ENCODE data around the gene TSSK6. TPM values are rescaled to one million over a fixed set of nuclear protein-coding genes. Genes with fewer than 3 reads are reported as not detected.

TSSK6 gene
- total RNA-seq, 2 experiments from 2014 or later, result 5.8 to 6.5 TPM

- DNase-seq, result peak; percentile 25
- ATAC-seq (ENCODE audit: low read depth), result no peak
- Mint-ChIP-seq H3K36me3 (no peaks in the 10 kb centered on the region), H3K4me3 (no peak overlapping the region), H3K9me3 (no peaks in the 10 kb centered on the region), H3K4me1 (peaks cover 3% of the 10 kb centered on the region), H3K27ac (no peak overlapping the region), H3K27me3 (no peaks in the 10 kb centered on the region)
- POLR2A ChIA-PET, result interaction anchor here (0.5 to 1.1 kb wide), 4 partner anchors 75 to 117 kb away, joined by 3 to 8 read pairs (median 4); partner anchors contain the start of gene GMIP
These were observed 35.9 kb upstream of the TSSK6 start for GRCh38 chr19:19550972-19551852.

- POLR2A ChIA-PET, result interaction anchor here (0.5 to 1.1 kb wide), 3 partner anchors 18 to 117 kb away, joined by 3 to 8 read pairs (median 3); no protein-coding TSS in a partner anchor
- no peaks in the 10 kb centered on the region for H3K27me3 Mint-ChIP-seq
These were observed 35.2 kb upstream of the TSSK6 start for GRCh38 chr19:19550485-19550929.

GRCh38 chr19:19549804-19550464 is 34.6 kb upstream of the TSSK6 start:
- H3K4me1 Mint-ChIP-seq, result peaks cover 3% of the 10 kb centered on the region
- ATAC-seq (ENCODE audit: low read depth), result no peak
- DNase-seq, result peak; percentile 27
- H3K36me3 Mint-ChIP-seq, result no peaks in the 10 kb centered on the region
- POLR2A ChIA-PET, result interaction anchor here (0.5 kb wide), 1 partner anchor 18 kb away, joined by 3 read pairs; no protein-coding TSS in a partner anchor
- H3K4me3 Mint-ChIP-seq, result no peak overlapping the region
- no peaks in the 10 kb centered on the region for H3K27me3 Mint-ChIP-seq
- H3K27ac Mint-ChIP-seq, result no peak overlapping the region
- no peaks in the 10 kb centered on the region for H3K9me3 Mint-ChIP-seq

More at GRCh38 chr19:19550485-19550929, 35.2 kb upstream of the TSSK6 start:
- Mint-ChIP-seq H3K27ac (no peak overlapping the region), H3K4me1 (peaks cover 3% of the 10 kb centered on the region), H3K4me3 (no peak overlapping the region), H3K9me3 (no peaks in the 10 kb centered on the region), H3K36me3 (no peaks in the 10 kb centered on the region)
- peak; percentile 20 for DNase-seq
- ATAC-seq (ENCODE audit: low read depth), result no peak

GRCh38 chr19:19548915-19549759 is 33.8 kb upstream of the TSSK6 start:
- H3K36me3 Mint-ChIP-seq, result no peaks in the 10 kb centered on the region
- no peaks in the 10 kb centered on the region for H3K9me3 Mint-ChIP-seq
- POLR2A ChIA-PET, result no interaction called here
- H3K27me3 Mint-ChIP-seq, result no peaks in the 10 kb centered on the region
- no peak for ATAC-seq (ENCODE audit: low read depth)
- H3K4me1 Mint-ChIP-seq, result no peaks in the 10 kb centered on the region
- no peak overlapping the region for H3K4me3 Mint-ChIP-seq
- peak; percentile 30 for DNase-seq
- H3K27ac Mint-ChIP-seq, result no peak overlapping the region

GRCh38 chr19:19547674-19548336 is 32.5 kb upstream of the TSSK6 start:
- POLR2A ChIA-PET, result interaction anchor here (0.8 kb wide), 1 partner anchor 10 kb away, joined by 3 read pairs; no protein-coding TSS in a partner anchor
- Mint-ChIP-seq H3K9me3 (no peaks in the 10 kb centered on the region), H3K4me3 (no peak overlapping the region)

GRCh38 chr19:19546751-19547162 is 31.4 kb upstream of the TSSK6 start:
- no peaks in the 10 kb centered on the region for H3K36me3 Mint-ChIP-seq
- POLR2A ChIA-PET, result interaction anchor here (1.1 kb wide), 1 partner anchor 319 kb away, joined by 3 read pairs; the partner anchor contains the start of gene ZNF253
- no peak overlapping the region for H3K27ac Mint-ChIP-seq
- no peaks in the 10 kb centered on the region for H3K27me3 Mint-ChIP-seq
- ATAC-seq (ENCODE audit: low read depth) (no peak), DNase-seq (peak; percentile 28)
- H3K9me3 Mint-ChIP-seq, result no peaks in the 10 kb centered on the region
- H3K4me1 Mint-ChIP-seq, result peaks cover 8% of the 10 kb centered on the region
- H3K4me3 Mint-ChIP-seq, result no peak overlapping the region

More at GRCh38 chr19:19547674-19548336, 32.5 kb upstream of the TSSK6 start:
- ATAC-seq (ENCODE audit: low read depth), result no peak
- no peaks in the 10 kb centered on the region for H3K4me1 Mint-ChIP-seq
- H3K27ac Mint-ChIP-seq, result no peak overlapping the region
- H3K36me3 Mint-ChIP-seq, result no peaks in the 10 kb centered on the region
- H3K27me3 Mint-ChIP-seq, result no peaks in the 10 kb centered on the region
- peak; percentile 25 for DNase-seq

GRCh38 chr19:19545707-19546106 is 30.4 kb upstream of the TSSK6 start:
- Mint-ChIP-seq H3K36me3 (no peaks in the 10 kb centered on the region), H3K9me3 (no peaks in the 10 kb centered on the region), H3K4me1 (peaks cover 11% of the 10 kb centered on the region), H3K4me3 (no peak overlapping the region), H3K27me3 (no peaks in the 10 kb centered on the region), H3K27ac (no peak overlapping the region)
- POLR2A ChIA-PET, result no interaction called here
- no peak for ATAC-seq (ENCODE audit: low read depth)
- DNase-seq, result peak; percentile 19

GRCh38 chr19:19544954-19545591 is 29.7 kb upstream of the TSSK6 start:
- DNase-seq (peak; percentile 28), ATAC-seq (ENCODE audit: low read depth) (no peak)
- no peak overlapping the region for H3K4me3 Mint-ChIP-seq
- H3K9me3 Mint-ChIP-seq, result no peaks in the 10 kb centered on the region
- H3K27ac Mint-ChIP-seq, result no peak overlapping the region
- no peaks in the 10 kb centered on the region for H3K36me3 Mint-ChIP-seq
- H3K27me3 Mint-ChIP-seq, result no peaks in the 10 kb centered on the region
- peaks cover 13% of the 10 kb centered on the region for H3K4me1 Mint-ChIP-seq
- POLR2A ChIA-PET, result no interaction called here

- ATAC-seq (ENCODE audit: low read depth), result no peak
- Mint-ChIP-seq H3K27me3 (peaks cover 3% of the 10 kb centered on the region), H3K9me3 (no peaks in the 10 kb centered on the region), H3K36me3 (no peaks in the 10 kb centered on the region), H3K27ac (no peak overlapping the region), H3K4me3 (no peak overlapping the region), H3K4me1 (peaks cover 13% of the 10 kb centered on the region)
- DNase-seq, result peak; percentile 29
- POLR2A ChIA-PET, result no interaction called here
These were observed 29.1 kb upstream of the TSSK6 start for GRCh38 chr19:19544257-19544953.

GRCh38 chr19:19543640-19544039 is 28.3 kb upstream of the TSSK6 start:
- ATAC-seq (ENCODE audit: low read depth) (no peak), DNase-seq (peak; percentile 34)
- Mint-ChIP-seq H3K4me1 (peaks cover 17% of the 10 kb centered on the region), H3K4me3 (no peak overlapping the region), H3K27me3 (peaks cover 11% of the 10 kb centered on the region), H3K27ac (peak overlapping the region; percentile 4), H3K9me3 (no peaks in the 10 kb centered on the region), H3K36me3 (no peaks in the 10 kb centered on the region)
- POLR2A ChIA-PET, result no interaction called here

GRCh38 chr19:19543101-19543500 is 27.8 kb upstream of the TSSK6 start:
- H3K36me3 Mint-ChIP-seq, result no peaks in the 10 kb centered on the region
- DNase-seq (peak; percentile 25), ATAC-seq (ENCODE audit: low read depth) (no peak)
- H3K4me1 Mint-ChIP-seq, result peaks cover 19% of the 10 kb centered on the region
- no peak overlapping the region for H3K4me3 Mint-ChIP-seq
- no peaks in the 10 kb centered on the region for H3K9me3 Mint-ChIP-seq
- POLR2A ChIA-PET, result no interaction called here
- no peak overlapping the region for H3K27ac Mint-ChIP-seq
- peaks cover 14% of the 10 kb centered on the region for H3K27me3 Mint-ChIP-seq

- Mint-ChIP-seq H3K9me3 (no peaks in the 10 kb centered on the region), H3K4me3 (no peak overlapping the region), H3K36me3 (no peaks in the 10 kb centered on the region), H3K4me1 (peaks cover 19% of the 10 kb centered on the region), H3K27ac (no peak overlapping the region), H3K27me3 (peaks cover 17% of the 10 kb centered on the region)
- ATAC-seq (ENCODE audit: low read depth) (no peak), DNase-seq (peak; percentile 32)
- POLR2A ChIA-PET, result no interaction called here
These were observed 27.2 kb upstream of the TSSK6 start for GRCh38 chr19:19542507-19542906.
